Measurements from ENCODE around the gene HOXA11. TPM values are rescaled to one million over a fixed set of nuclear protein-coding genes. Genes with fewer than 3 reads are reported as not detected.

HOXA11 gene
- total and polyA plus RNA-seq, 10 of the 15 experiments (the other 5 are each of a cell fraction or from before 2014, with no cell fraction given) = not detected

GRCh38 chr7:27167916-27168264, 17.1 kb downstream of the HOXA11 start:
- Histone ChIP-seq H3K27me3 (replicated peaks in 1 of 2; ENCODE audit: control insufficient read depth in 2 of 2, insufficient read depth in 2 of 2, low read length in 1 of 2) (peaks cover 29 to 46% of the 10 kb centered on the region in 2 experiments), H4K20me1 (ENCODE audit: control insufficient read depth, insufficient read depth) (no peaks in the 10 kb centered on the region), H3K27ac (ENCODE audit: control insufficient read depth, insufficient read depth) (no peak overlapping the region), H3K79me2 (ENCODE audit: control insufficient read depth, insufficient read depth, low read length) (no peaks in the 10 kb centered on the region), H3K9ac (ENCODE audit: control insufficient read depth, insufficient read depth, low read length) (no peak overlapping the region), H3K4me3 (no peak overlapping the region), H3K4me1 (ENCODE audit: control insufficient read depth, insufficient read depth, low read length) (no peaks in the 10 kb centered on the region), H3K36me3 (ENCODE audit: control insufficient read depth in 2 of 2, insufficient read depth in 2 of 2, low read length in 1 of 2) (no peaks in the 10 kb centered on the region; a peak in 1 of 4 replicates), H2AFZ (ENCODE audit: control insufficient read depth, low read depth, low read length) (no peak overlapping the region), H3K4me2 (ENCODE audit: control insufficient read depth, insufficient read depth) (no peak overlapping the region), H3K9me3 (replicated peaks; ENCODE audit: control insufficient read depth, insufficient read depth, low read length) (peaks cover 2% of the 10 kb centered on the region; the same call in 1 of the 3 replicates)
- in situ Hi-C loops (cut with MboI) = loop anchor here (25.0 kb wide), 1 partner anchor 1081 kb away; no protein-coding TSS in a partner anchor
- whole genome bisulfite sequencing (ENCODE audit: insufficient coverage, insufficient replicate concordance, low lambda C conversion rate, missing lambda C conversion rate) = 2% methylated on average over 4 of the region's 4 CpGs
- RAD21 ChIA-PET (ENCODE audit: unreplicated experiment) = no interaction called here
- SMC1A ChIA-PET (ENCODE audit: uncharacterized antibody, unreplicated experiment) = no interaction called here
- no peak for DNase-seq (ENCODE audit: low read depth, low spot score)
- FAIRE-seq = no peak
- BruUV-seq (replicated peaks) = no TSS peak
- intact Hi-C loops (cut with micrococcal nuclease; ENCODE audit: unreplicated experiment) = no loop called here
- POLR2A ChIA-PET = interaction anchor here (0.6 kb wide), 1 partner anchor 275 kb away, joined by 3 read pairs; no protein-coding TSS in a partner anchor
- CTCF ChIA-PET = no interaction called here
- TF ChIP-seq CREB1 (IDR thresholded peaks at IDR 0.05; ENCODE audit: low read depth) (no peak), EED (IDR thresholded peaks at IDR 0.05; ENCODE audit: low read depth) (no peak), DPF2 (IDR thresholded peaks at IDR 0.05) (no peak), YY1 (IDR thresholded peaks at IDR 0.05; ENCODE audit: low read depth, low read length) (no peak), EZH2 (IDR thresholded peaks at IDR 0.05; ENCODE audit: borderline replicate concordance, control insufficient read depth, low read depth, low read length) (0 out of 2 replicates have a peak, but pooled peaks have one; percentile 66), HSF1 (IDR thresholded peaks at IDR 0.05; ENCODE audit: low read depth, low read length) (no peak)
- TF ChIP-seq, protein P1, sequence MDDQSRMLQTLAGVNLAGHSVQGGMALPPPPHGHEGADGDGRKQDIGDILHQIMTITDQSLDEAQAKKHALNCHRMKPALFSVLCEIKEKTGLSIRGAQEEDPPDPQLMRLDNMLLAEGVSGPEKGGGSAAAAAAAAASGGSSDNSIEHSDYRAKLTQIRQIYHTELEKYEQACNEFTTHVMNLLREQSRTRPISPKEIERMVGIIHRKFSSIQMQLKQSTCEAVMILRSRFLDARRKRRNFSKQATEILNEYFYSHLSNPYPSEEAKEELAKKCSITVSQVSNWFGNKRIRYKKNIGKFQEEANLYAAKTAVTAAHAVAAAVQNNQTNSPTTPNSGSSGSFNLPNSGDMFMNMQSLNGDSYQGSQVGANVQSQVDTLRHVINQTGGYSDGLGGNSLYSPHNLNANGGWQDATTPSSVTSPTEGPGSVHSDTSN (IDR thresholded peaks at IDR 0.05; ENCODE audit: insufficient replicate concordance, low read depth, low read length) = no peak
- no peak for ATAC-seq
